Measurements from ENCODE around the gene NAP1L5. TPM values are rescaled to one million over a fixed set of nuclear protein-coding genes. Genes with fewer than 3 reads are reported as not detected.

Gene NAP1L5
- total RNA-seq, 1 experiment from 2014 or later, result not detected

- DNase-seq (ENCODE audit: low spot score), result no peak
Measured at GRCh38 chr4:88660446-88661294, 37.0 kb downstream of the NAP1L5 start.

- no peak for DNase-seq (ENCODE audit: low spot score)
Measured at GRCh38 chr4:88659890-88660208, 37.8 kb downstream of the NAP1L5 start.

GRCh38 chr4:88659055-88659889, 38.4 kb downstream of the NAP1L5 start:
- peak; percentile 55 for DNase-seq (ENCODE audit: low spot score)

- no peak for DNase-seq (ENCODE audit: low spot score)
Measured at GRCh38 chr4:88655226-88655625, 42.4 kb downstream of the NAP1L5 start.

- DNase-seq (ENCODE audit: low spot score), result no peak
Measured at GRCh38 chr4:88653371-88653946, 44.2 kb downstream of the NAP1L5 start.

- DNase-seq (ENCODE audit: low spot score), result no peak
Measured at GRCh38 chr4:88649716-88650115, 47.9 kb downstream of the NAP1L5 start.

GRCh38 chr4:88646528-88647280, 50.9 kb downstream of the NAP1L5 start:
- no peak for DNase-seq (ENCODE audit: low spot score)

GRCh38 chr4:88645994-88646393, 51.6 kb downstream of the NAP1L5 start:
- no peak for DNase-seq (ENCODE audit: low spot score)

Other genes starting within 250 kb of the NAP1L5 start
- 18.2 and 18.7 TPM in 2 replicates for gene HERC5, start 240.7 kb downstream of the NAP1L5 start, total RNA-seq (2014; rRNA removed; shearing (Covaris generic))
- 151 and 168 TPM in 2 replicates for gene PYURF, start 174.1 kb downstream of the NAP1L5 start, total RNA-seq (2014; rRNA removed; shearing (Covaris generic))
- gene HERC3, start 105.3 kb downstream of the NAP1L5 start, total RNA-seq (2014; rRNA removed; shearing (Covaris generic)), result 6.1 and 11.0 TPM in 2 replicates